ENCODE results near the gene SCRN2. TPM values are rescaled to one million over a fixed set of nuclear protein-coding genes. Genes with fewer than 3 reads are reported as not detected.

The SCRN2 gene
- total RNA-seq, 1 experiment from 2014 or later = 73.6 TPM

DNA sequence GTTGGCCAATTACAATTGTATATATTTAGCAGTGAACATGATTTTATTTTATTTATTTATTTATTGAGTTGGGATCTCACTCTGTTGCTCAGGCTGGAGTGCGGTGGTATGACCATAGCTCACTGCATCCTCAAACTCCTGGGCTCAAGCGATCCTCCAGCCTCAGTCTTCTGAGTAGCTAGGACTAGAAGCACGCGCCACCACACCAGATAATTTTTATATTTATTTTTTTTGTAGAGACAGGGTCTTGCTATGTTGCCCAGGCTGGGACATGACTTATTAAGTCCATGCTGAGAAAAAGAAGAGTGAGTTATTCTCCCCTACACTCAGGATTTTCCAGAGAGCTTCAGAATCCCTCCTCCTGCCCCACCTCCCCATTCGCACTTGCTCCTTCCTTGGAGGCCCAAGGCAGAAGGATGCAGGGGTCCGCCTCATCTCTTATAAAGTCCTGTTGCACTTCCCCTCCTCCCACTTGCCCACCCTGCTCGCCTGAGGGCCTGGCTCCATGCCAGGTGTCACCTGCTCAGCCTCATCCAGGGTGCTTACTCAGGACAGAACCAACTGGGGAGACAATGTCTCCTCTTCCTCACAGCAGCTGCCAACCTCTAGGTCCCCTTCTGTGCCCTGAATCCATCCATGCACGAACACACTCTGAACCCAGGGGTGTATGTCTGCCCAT is 38.8 kb upstream of the SCRN2 start:
- peaks cover 66% of the 10 kb centered on the region for H3K4me1 ChIP-seq
- no peak overlapping the region for H3K27ac Mint-ChIP-seq (ENCODE audit: unreplicated experiment)
- no peaks in the 10 kb centered on the region for H3K36me3 ChIP-seq (ENCODE audit: control insufficient read depth, insufficient read depth, low read length)
- TF ChIP-seq, protein P1, sequence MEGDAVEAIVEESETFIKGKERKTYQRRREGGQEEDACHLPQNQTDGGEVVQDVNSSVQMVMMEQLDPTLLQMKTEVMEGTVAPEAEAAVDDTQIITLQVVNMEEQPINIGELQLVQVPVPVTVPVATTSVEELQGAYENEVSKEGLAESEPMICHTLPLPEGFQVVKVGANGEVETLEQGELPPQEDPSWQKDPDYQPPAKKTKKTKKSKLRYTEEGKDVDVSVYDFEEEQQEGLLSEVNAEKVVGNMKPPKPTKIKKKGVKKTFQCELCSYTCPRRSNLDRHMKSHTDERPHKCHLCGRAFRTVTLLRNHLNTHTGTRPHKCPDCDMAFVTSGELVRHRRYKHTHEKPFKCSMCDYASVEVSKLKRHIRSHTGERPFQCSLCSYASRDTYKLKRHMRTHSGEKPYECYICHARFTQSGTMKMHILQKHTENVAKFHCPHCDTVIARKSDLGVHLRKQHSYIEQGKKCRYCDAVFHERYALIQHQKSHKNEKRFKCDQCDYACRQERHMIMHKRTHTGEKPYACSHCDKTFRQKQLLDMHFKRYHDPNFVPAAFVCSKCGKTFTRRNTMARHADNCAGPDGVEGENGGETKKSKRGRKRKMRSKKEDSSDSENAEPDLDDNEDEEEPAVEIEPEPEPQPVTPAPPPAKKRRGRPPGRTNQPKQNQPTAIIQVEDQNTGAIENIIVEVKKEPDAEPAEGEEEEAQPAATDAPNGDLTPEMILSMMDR (IDR thresholded peaks at IDR 0.05; ENCODE audit: insufficient read depth in 1 of 2, low read depth in 1 of 2, low read length in 1 of 2, severe bottlenecking in 1 of 2, unreplicated experiment in 1 of 2) = no peak
- H3K9me3 ChIP-seq = no peaks in the 10 kb centered on the region
- no peak overlapping the region for H3K4me3 ChIP-seq (ENCODE audit: low read depth, low read length)
- peaks cover 7% of the 10 kb centered on the region for H3K36me3 Mint-ChIP-seq (ENCODE audit: insufficient read depth, unreplicated experiment)
- no peak overlapping the region for H3K4me3 Mint-ChIP-seq (ENCODE audit: unreplicated experiment)
- ChIA-PET CTCF (interaction anchor here (0.7 to 2.5 kb wide), 6 partner anchors 10 to 49 kb away, joined by 3 to 8 read pairs (median 5); partner anchors contain the start of genes LRRC46 and MRPL10), POLR2A (interaction anchor here (0.7 to 0.9 kb wide), 3 partner anchors 16 to 61 kb away, joined by 3 to 4 read pairs (median 4); partner anchors contain the start of genes PNPO and SP2)
- no peak for DNase-seq
- H3K9me3 Mint-ChIP-seq (ENCODE audit: unreplicated experiment) = no peaks in the 10 kb centered on the region
- intact Hi-C loops (cut with micrococcal nuclease; ENCODE audit: unreplicated experiment) = no loop called here
- BruUV-seq (replicated peaks) = no TSS peak
- H3K27me3 ChIP-seq (replicated peaks; ENCODE audit: control insufficient read depth, insufficient read depth, low read length) = no peaks in the 10 kb centered on the region
- H3K4me1 Mint-ChIP-seq (ENCODE audit: low read depth, unreplicated experiment) = peaks cover 42% of the 10 kb centered on the region
- H3K27me3 Mint-ChIP-seq (ENCODE audit: insufficient read depth, unreplicated experiment) = no peaks in the 10 kb centered on the region

DNA sequence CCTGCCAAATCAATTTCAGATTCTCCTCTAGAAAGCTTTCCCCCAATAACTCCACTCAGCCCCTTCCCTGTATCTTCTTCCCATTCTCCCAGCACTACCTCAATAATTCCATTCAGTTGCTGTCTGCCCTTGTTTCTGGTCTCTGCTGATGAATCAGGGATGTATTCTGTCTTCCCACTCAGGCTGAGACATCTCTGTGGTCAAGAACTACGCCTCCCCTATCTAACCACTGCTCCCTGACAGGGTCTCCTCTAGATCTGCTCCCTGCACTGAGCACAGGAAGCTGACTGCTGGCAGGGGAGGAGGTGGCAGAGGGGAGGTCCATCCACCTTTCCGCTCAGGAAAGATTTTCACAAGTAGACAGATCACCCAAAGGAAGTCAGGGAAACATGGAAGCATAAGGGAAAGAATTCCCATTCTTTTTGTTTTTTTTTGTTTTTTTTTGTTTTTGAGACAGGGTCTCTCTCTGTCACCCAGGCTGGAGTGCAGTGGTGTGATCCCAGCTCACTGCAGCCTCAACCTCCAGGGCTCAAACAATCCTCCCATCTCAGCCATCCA is 38.0 kb upstream of the SCRN2 start:
- Histone ChIP-seq H3K9me3 (no peaks in the 10 kb centered on the region), H3K27me3 (replicated peaks; ENCODE audit: control insufficient read depth, insufficient read depth, low read length) (no peaks in the 10 kb centered on the region), H3K4me3 (ENCODE audit: low read depth, low read length) (no peak overlapping the region), H3K4me1 (peaks cover 64% of the 10 kb centered on the region), H3K36me3 (ENCODE audit: control insufficient read depth, insufficient read depth, low read length) (no peaks in the 10 kb centered on the region)
- ChIA-PET CTCF (interaction anchor here (0.6 to 2.5 kb wide), 6 partner anchors 10 to 48 kb away, joined by 3 to 8 read pairs (median 4); partner anchors contain the start of genes LRRC46 and MRPL10), POLR2A (interaction anchor here (0.7 to 0.9 kb wide), 3 partner anchors 17 to 41 kb away, joined by 3 to 4 read pairs (median 3); partner anchors contain the start of gene SP2)
- no TSS peak for BruUV-seq (replicated peaks)
- DNase-seq = no peak
- peaks cover 39% of the 10 kb centered on the region for H3K4me1 Mint-ChIP-seq (ENCODE audit: low read depth, unreplicated experiment)
- TF ChIP-seq, protein P1 (IDR thresholded peaks at IDR 0.05; ENCODE audit: insufficient read depth in 1 of 2, low read depth in 1 of 2, low read length in 1 of 2, severe bottlenecking in 1 of 2, unreplicated experiment in 1 of 2) = no peak
- no peaks in the 10 kb centered on the region for H3K9me3 Mint-ChIP-seq (ENCODE audit: unreplicated experiment)
- H3K27me3 Mint-ChIP-seq (ENCODE audit: insufficient read depth, unreplicated experiment) = no peaks in the 10 kb centered on the region
- no peak overlapping the region for H3K27ac Mint-ChIP-seq (ENCODE audit: unreplicated experiment)
- intact Hi-C loops (cut with micrococcal nuclease; ENCODE audit: unreplicated experiment) = no loop called here
- peaks cover 3% of the 10 kb centered on the region for H3K36me3 Mint-ChIP-seq (ENCODE audit: insufficient read depth, unreplicated experiment)
- H3K4me3 Mint-ChIP-seq (ENCODE audit: unreplicated experiment) = no peak overlapping the region

DNA sequence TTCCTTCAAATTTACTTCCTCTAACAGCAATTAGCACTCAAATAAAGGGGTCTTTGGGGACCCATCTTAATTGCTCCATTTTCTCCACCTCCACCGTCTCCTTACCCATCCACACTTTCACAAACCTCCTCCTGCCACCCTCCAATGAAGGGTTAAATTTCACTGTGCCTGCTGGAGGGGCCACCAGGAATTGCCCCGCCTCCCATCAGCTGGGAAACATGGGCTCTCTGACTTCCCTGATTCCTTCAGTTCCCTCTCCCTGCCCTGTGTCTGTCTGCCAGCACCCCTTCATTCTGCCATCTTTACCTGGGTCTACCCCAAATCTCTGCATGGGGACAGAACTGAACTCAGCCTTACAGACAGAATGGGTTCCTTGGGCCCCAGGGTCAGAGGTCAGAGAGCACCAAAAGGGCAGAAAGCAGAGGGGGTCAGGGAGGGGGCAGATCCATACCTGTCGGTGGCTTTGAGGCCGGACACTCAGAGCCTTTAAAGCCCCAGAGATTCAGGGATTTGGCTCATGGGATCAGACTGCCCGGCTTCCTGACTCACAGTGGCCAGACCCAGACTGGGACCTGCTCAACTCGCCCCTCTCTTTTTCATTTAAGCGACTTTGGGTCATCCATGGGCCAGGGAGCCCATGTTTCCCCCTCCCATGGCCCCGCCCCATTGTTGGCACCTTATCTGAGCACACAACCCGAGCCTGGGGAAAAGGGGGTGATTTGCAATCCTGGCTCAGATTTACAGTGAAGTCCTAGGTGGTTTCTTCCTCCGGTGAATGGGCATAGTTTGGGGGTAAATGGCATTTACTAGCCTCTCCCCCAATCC is 37.3 kb upstream of the SCRN2 start:
- H3K4me1 Mint-ChIP-seq (ENCODE audit: low read depth, unreplicated experiment) = peaks cover 32% of the 10 kb centered on the region

More for the DNA sequence above, 37.3 kb upstream of the SCRN2 start:
- no TSS peak for BruUV-seq (replicated peaks)
- Mint-ChIP-seq H3K9me3 (ENCODE audit: unreplicated experiment) (no peaks in the 10 kb centered on the region), H3K36me3 (ENCODE audit: insufficient read depth, unreplicated experiment) (no peaks in the 10 kb centered on the region), H3K4me3 (ENCODE audit: unreplicated experiment) (no peak overlapping the region), H3K27ac (ENCODE audit: unreplicated experiment) (no peak overlapping the region), H3K27me3 (ENCODE audit: insufficient read depth, unreplicated experiment) (no peaks in the 10 kb centered on the region)
- Histone ChIP-seq H3K36me3 (ENCODE audit: control insufficient read depth, insufficient read depth, low read length) (no peaks in the 10 kb centered on the region), H3K4me3 (ENCODE audit: low read depth, low read length) (no peak overlapping the region), H3K4me1 (peaks cover 58% of the 10 kb centered on the region), H3K9me3 (no peaks in the 10 kb centered on the region), H3K27me3 (replicated peaks; ENCODE audit: control insufficient read depth, insufficient read depth, low read length) (no peaks in the 10 kb centered on the region)
- ChIA-PET POLR2A (interaction anchor here (0.7 to 0.9 kb wide), 2 partner anchors 17 to 40 kb away, joined by 3 read pairs; partner anchors contain the start of gene SP2), CTCF (interaction anchor here (1.2 to 2.5 kb wide), 3 partner anchors 11 to 47 kb away, joined by 5 to 8 read pairs (median 5); partner anchors contain the start of genes LRRC46 and MRPL10)
- intact Hi-C loops (cut with micrococcal nuclease; ENCODE audit: unreplicated experiment) = no loop called here
- TF ChIP-seq, protein P1 (IDR thresholded peaks at IDR 0.05; ENCODE audit: insufficient read depth in 1 of 2, low read depth in 1 of 2, low read length in 1 of 2, severe bottlenecking in 1 of 2, unreplicated experiment in 1 of 2) = no peak
- no peak for DNase-seq
